HCT116 (cell line): Measurements from ENCODE around the gene OPN3. TPM values are rescaled to one million over a fixed set of nuclear protein-coding genes. Genes with fewer than 3 reads are reported as not detected.

Source experiments
- ATAC-seq: fragments of 200-7000 bp; cut with Tn5 transposase; 2 replicates; pipeline ENCODE4 v1.9.1; 2020; ENCODE audit warnings: mild to moderate bottlenecking, moderate library complexity
- BruUV-seq: library from RNA; stranded (reverse); fragments of 400-500 nt; replicated peaks from 2 replicates; lab custom pipeline; 2021; lab: Mats Ljungman, UMichigan
- CTCF ChIA-PET: fragments of 300-600 bp; sonication (Branson Sonifier 250); formaldehyde crosslinking; loops from one replicate; lab custom pipeline; 2021; ENCODE audit warnings: antibody characterized with exemption; lab: Charles Lee
- POLR2A ChIA-PET: fragments of 300-600, 350-600 bp; sonication (Branson Sonifier 250); formaldehyde crosslinking; loops from one replicate; lab custom pipeline; 2021; ENCODE audit warnings: antibody characterized with exemption; lab: Charles Lee
- RAD21 ChIA-PET, 2 experiments: fragments of 300-600 bp; sonication (Branson Sonifier 250); formaldehyde crosslinking; loops; one replicate each; lab custom pipeline; 2023; ENCODE audit warnings: low total read pairs in 2 of 2; ENCODE audit not compliant: uncharacterized antibody in 2 of 2, unreplicated experiment in 2 of 2, low non-redundant PET in 1 of 2; lab: Charles Lee
- DNase-seq: peaks from one replicate; pipeline ENCODE4 v3.0.0-alpha.2; 2010; ENCODE audit warnings: low read depth, low spot score
- H2AFZ ChIP-seq: fragments of 200-600 bp; shearing (Covaris generic), sonication (generic); 2 replicates; pipeline ENCODE4 v1.6.1; 2017; ENCODE audit warnings: low read depth, mixed run types, mixed read lengths, antibody characterized with exemption, low read length; ENCODE audit not compliant: poor library complexity, severe bottlenecking
- H3K27ac ChIP-seq: 2 replicates; pipeline ENCODE4 v1.5.1; 2012; ENCODE audit warnings: low read depth, low read length
- H3K27me3 ChIP-seq: fragments of 200-600 bp; sonication (generic); 2 replicates; pipeline ENCODE4 v1.6.1; 2016; ENCODE audit warnings: mixed run types, low read length, mixed read lengths; ENCODE audit not compliant: insufficient read depth
- H3K36me3 ChIP-seq, 2 experiments: fragments of 200-500 bp in 1 of 2; fragments of 200-600 bp in 1 of 2; sonication (Bioruptor generic) in 1 of 2; sonication (generic) in 1 of 2; 2 replicates each; pipeline versions ENCODE4 v1.5.1 to v1.6.1; 2014 to 2016; ENCODE audit warnings: low read length in 2 of 2, inconsistent platforms in 1 of 2, mixed read lengths in 1 of 2, mixed run types in 1 of 2; ENCODE audit not compliant: insufficient read depth in 2 of 2, control insufficient read depth in 1 of 2
- H3K4me1 ChIP-seq, 2 experiments: fragments of 200-600 bp in 1 of 2; sonication (generic) in 1 of 2; 2 replicates each; pipeline versions ENCODE4 v1.5.1 to v1.6.1; 2012 to 2017; ENCODE audit warnings: low read length in 2 of 2, inconsistent platforms in 1 of 2, mild to moderate bottlenecking in 1 of 2, mixed read lengths in 1 of 2, mixed run types in 1 of 2, moderate library complexity in 1 of 2; ENCODE audit not compliant: insufficient read depth in 2 of 2, control insufficient read depth in 1 of 2
- H3K4me2 ChIP-seq: fragments of 200-600 bp; sonication (generic); 2 replicates; pipeline ENCODE4 v1.6.1; 2017; ENCODE audit warnings: mixed run types, low read length, mixed read lengths
- H3K4me3 ChIP-seq, 2 experiments: fragments of 200-600 bp in 1 of 2; sonication (generic) in 1 of 2; replicated peaks in 1 of 2; 2 replicates each; pipeline ENCODE4 v1.5.1; 2011 to 2016; ENCODE audit warnings: low read length in 2 of 2, control low read depth in 1 of 2, low read depth in 1 of 2, mild to moderate bottlenecking in 1 of 2, mixed read lengths in 1 of 2, mixed run types in 1 of 2
- H3K79me2 ChIP-seq: fragments of 200-600 bp; sonication (generic); 2 replicates; pipeline ENCODE4 v1.6.1; 2017; ENCODE audit warnings: mild to moderate bottlenecking, mixed run types, low read length, moderate library complexity, mixed read lengths; ENCODE audit not compliant: insufficient read depth
- H3K9ac ChIP-seq: fragments of 200-600 bp; sonication (generic); 2 replicates; pipeline ENCODE4 v1.6.1; 2016; ENCODE audit warnings: low read length, mixed read lengths
- H3K9me2 ChIP-seq: fragments of 200-600 bp; sonication (generic), shearing (Covaris generic); 2 replicates; pipeline ENCODE4 v1.6.1; 2017; ENCODE audit warnings: mixed run types, mild to moderate bottlenecking, moderate library complexity; ENCODE audit not compliant: insufficient read depth
- H3K9me3 ChIP-seq, 2 experiments: fragments of 200-500 bp in 1 of 2; fragments of 200-600 bp in 1 of 2; sonication (Bioruptor generic) in 1 of 2; sonication (generic) in 1 of 2; 2 replicates each; pipeline ENCODE4 v1.6.1; 2014 to 2017; ENCODE audit warnings: low read length in 2 of 2, mixed read lengths in 2 of 2, inconsistent platforms in 1 of 2, low read depth in 1 of 2, mild to moderate bottlenecking in 1 of 2, mixed run types in 1 of 2, moderate library complexity in 1 of 2; ENCODE audit not compliant: control insufficient read depth in 1 of 2, insufficient read depth in 1 of 2
- H4K20me1 ChIP-seq: fragments of 200-600 bp; sonication (generic), shearing (Covaris generic); 2 replicates; pipeline ENCODE4 v1.6.1; 2017; ENCODE audit warnings: mixed run types, mild to moderate bottlenecking, moderate library complexity; ENCODE audit not compliant: insufficient read depth
- EGR1 ChIP-seq: IDR thresholded peaks from 2 replicates; pipeline ENCODE4 v1.6.1; 2012; ENCODE audit warnings: low read depth
- EZH2phosphoT487 ChIP-seq: fragments of 200-600 bp; IDR thresholded peaks from 2 replicates; pipeline ENCODE4 v1.6.1; 2018; ENCODE audit warnings: antibody characterized with exemption, borderline replicate concordance
- JUND ChIP-seq: IDR thresholded peaks from 2 replicates; pipeline ENCODE4 v1.6.1; 2012
- POLR2A ChIP-seq: IDR thresholded peaks from 2 replicates; pipeline ENCODE4 v1.7.0; 2011; ENCODE audit warnings: borderline replicate concordance; ENCODE audit not compliant: insufficient read depth, insufficient read length; ENCODE audit errors: extremely low read depth
- RAD21 ChIP-seq: IDR thresholded peaks from 2 replicates; pipeline ENCODE4 v1.6.1; 2012; ENCODE audit warnings: low read depth, mild to moderate bottlenecking
- SIN3A ChIP-seq: IDR thresholded peaks from 2 replicates; pipeline ENCODE4 v1.6.1; 2012; ENCODE audit warnings: low read depth
- SP1 ChIP-seq: IDR thresholded peaks from 2 replicates; pipeline ENCODE4 v1.6.1; 2012; ENCODE audit warnings: low read depth
- YY1 ChIP-seq: IDR thresholded peaks from 2 replicates; pipeline ENCODE4 v1.6.1; 2011; ENCODE audit warnings: low read length, low read depth, moderate library complexity, mild to moderate bottlenecking; ENCODE audit not compliant: insufficient replicate concordance; ENCODE audit errors: extremely low read depth
- ZNF274 ChIP-seq: fragments of 200-500 bp; sonication (Bioruptor generic); IDR thresholded peaks from 2 replicates; pipeline ENCODE4 v1.6.1; 2014; ENCODE audit warnings: mild to moderate bottlenecking, low read depth, low read length, inconsistent platforms
- intact Hi-C: fragments of 100-400 bp; cut with micrococcal nuclease; formaldehyde crosslinking; loops from 2 replicates; pipeline ENCODE4 v1.10.0; 2022
- total RNA-seq: library from RNA; stranded (reverse); gene quantifications from one replicate; pipeline ENCODE4 v1.2.1, GENCODE V29; 2021; ENCODE audit not compliant: unreplicated experiment
- TF ChIP-seq, protein P1 (sequence below), 3 experiments: fragments of 200-600 bp in 1 of 3; sonication (generic) in 1 of 3; IDR thresholded peaks in 2 of 3; conservative IDR thresholded peaks in 1 of 3; 2 replicates each; pipeline ENCODE4 v1.5.1; 2012 to 2017; ENCODE audit warnings: low read depth in 2 of 3, low read length in 2 of 3, antibody characterized with exemption in 1 of 3, borderline replicate concordance in 1 of 3, control low read depth in 1 of 3, mild to moderate bottlenecking in 1 of 3, mixed read lengths in 1 of 3, mixed run types in 1 of 3, moderate library complexity in 1 of 3; ENCODE audit not compliant: insufficient read depth in 1 of 3
- TF ChIP-seq, protein P2 (sequence below): IDR thresholded peaks from 2 replicates; pipeline ENCODE4 v1.6.1; 2012

OPN3 gene
- total RNA-seq, 1 experiment from 2014 or later = 6.1 TPM

DNA sequence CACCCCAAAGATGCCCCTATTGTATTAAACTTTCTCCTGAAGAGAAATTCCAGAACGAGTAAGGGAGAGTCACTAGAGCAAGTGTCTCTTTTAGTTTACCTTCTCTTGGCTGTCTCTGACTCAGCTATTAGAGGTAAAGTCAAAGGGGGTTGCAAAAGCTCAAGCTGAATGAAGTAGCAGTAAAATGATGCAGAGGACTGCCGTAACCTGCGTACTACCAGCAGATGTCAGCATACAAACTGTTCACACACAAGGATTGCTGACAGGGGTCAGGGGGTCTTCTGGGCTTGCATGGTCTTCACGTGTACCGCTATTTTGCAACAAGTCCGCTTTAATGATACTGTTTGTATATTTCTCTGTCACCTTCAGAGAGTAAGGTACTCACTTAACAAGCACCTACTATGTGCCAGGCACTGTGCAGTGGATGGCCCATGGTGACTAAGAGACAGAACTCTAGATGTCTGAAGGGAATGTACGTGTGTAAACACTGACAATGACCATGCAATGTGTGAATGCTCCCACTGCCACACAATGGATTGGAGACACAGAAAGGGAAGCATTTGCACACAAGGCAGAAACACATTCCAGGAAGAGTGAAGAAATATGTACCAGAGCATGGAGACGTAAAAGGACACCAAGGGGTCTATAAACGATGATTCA is 34.9 kb downstream of the OPN3 start:
- Histone ChIP-seq H3K79me2 (no peaks in the 10 kb centered on the region), H3K4me1 (peaks cover 0 to 9% of the 10 kb centered on the region in 2 experiments; a peak in 1 of 4 replicates), H3K9me3 (no peaks in the 10 kb centered on the region), H3K27ac (no peak overlapping the region), H3K36me3 (no peaks in the 10 kb centered on the region), H3K4me3 (no peak overlapping the region), H3K9ac (no peak overlapping the region), H3K9me2 (no peaks in the 10 kb centered on the region), H4K20me1 (no peaks in the 10 kb centered on the region; the same call in 1 of the 2 replicates), H2AFZ (no peak overlapping the region), H3K4me2 (no peak overlapping the region), H3K27me3 (no peaks in the 10 kb centered on the region)
- ChIA-PET RAD21 (no interaction called here), POLR2A (no interaction called here), CTCF (interaction anchor here (0.7 to 1.4 kb wide), 4 partner anchors 12 to 73 kb away, joined by 3 to 4 read pairs (median 3); partner anchors contain the start of gene KMO)
- BruUV-seq = no TSS peak
- DNase-seq (no peak), ATAC-seq (peak; percentile 73)
- intact Hi-C loops = no loop called here
- TF ChIP-seq, protein P1, sequence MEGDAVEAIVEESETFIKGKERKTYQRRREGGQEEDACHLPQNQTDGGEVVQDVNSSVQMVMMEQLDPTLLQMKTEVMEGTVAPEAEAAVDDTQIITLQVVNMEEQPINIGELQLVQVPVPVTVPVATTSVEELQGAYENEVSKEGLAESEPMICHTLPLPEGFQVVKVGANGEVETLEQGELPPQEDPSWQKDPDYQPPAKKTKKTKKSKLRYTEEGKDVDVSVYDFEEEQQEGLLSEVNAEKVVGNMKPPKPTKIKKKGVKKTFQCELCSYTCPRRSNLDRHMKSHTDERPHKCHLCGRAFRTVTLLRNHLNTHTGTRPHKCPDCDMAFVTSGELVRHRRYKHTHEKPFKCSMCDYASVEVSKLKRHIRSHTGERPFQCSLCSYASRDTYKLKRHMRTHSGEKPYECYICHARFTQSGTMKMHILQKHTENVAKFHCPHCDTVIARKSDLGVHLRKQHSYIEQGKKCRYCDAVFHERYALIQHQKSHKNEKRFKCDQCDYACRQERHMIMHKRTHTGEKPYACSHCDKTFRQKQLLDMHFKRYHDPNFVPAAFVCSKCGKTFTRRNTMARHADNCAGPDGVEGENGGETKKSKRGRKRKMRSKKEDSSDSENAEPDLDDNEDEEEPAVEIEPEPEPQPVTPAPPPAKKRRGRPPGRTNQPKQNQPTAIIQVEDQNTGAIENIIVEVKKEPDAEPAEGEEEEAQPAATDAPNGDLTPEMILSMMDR (IDR thresholded peaks at IDR 0.05 in 2 of 3, conservative IDR thresholded peaks at IDR 0.05 in 1 of 3; ENCODE audit: borderline replicate concordance in 1 of 3, insufficient read depth in 1 of 3, low read depth in 2 of 3, low read length in 2 of 3) = peak in 2 of 3 experiments; percentile 47 to 53; a peak in 4 of 6 replicates
- TF ChIP-seq RAD21 (peak; percentile 27; the same call in 1 of the 2 replicates), JUND (no peak)

DNA sequence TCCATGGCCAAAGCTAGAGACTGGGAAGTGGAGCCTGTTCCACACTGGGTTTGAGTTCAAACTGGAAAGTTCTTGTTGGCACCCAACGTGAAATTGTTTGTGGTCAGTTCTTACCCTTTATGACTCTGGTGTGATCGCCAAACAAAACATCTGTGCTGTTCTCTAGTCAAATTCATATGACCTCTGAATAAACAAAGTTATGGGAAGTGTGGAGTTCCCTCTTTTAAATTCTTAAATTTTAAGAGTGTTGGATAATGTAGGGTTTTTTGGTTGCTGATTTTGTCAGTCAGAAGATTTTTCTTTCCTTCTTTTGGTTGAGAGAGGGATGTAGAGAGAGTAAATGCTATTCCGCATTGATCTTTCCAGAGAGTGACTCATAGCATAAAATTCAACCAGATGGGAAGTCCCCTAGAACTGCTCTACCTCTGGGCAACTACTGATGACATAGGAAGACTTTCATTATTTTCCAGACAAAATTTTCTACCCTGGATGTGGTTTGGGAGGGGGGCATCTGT is 36.4 kb downstream of the OPN3 start:
- ChIA-PET RAD21 (no interaction called here), CTCF (no interaction called here), POLR2A (no interaction called here)
- Histone ChIP-seq H3K4me3 (no peak overlapping the region), H3K4me2 (no peak overlapping the region), H3K9ac (no peak overlapping the region), H2AFZ (no peak overlapping the region), H4K20me1 (no peaks in the 10 kb centered on the region; the same call in 1 of the 2 replicates), H3K9me3 (no peaks in the 10 kb centered on the region), H3K27ac (no peak overlapping the region), H3K9me2 (no peaks in the 10 kb centered on the region), H3K27me3 (no peaks in the 10 kb centered on the region), H3K36me3 (no peaks in the 10 kb centered on the region), H3K79me2 (no peaks in the 10 kb centered on the region), H3K4me1 (peaks cover 0 to 9% of the 10 kb centered on the region in 2 experiments; a peak in 1 of 4 replicates)
- intact Hi-C loops = no loop called here
- no TSS peak for BruUV-seq
- no peak for ATAC-seq
- no peak for DNase-seq
- TF ChIP-seq POLR2A = no peak
- TF ChIP-seq, protein P2, sequence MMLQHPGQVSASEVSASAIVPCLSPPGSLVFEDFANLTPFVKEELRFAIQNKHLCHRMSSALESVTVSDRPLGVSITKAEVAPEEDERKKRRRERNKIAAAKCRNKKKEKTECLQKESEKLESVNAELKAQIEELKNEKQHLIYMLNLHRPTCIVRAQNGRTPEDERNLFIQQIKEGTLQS = no peak
- TF ChIP-seq SIN3A = no peak
- no peak for TF ChIP-seq SP1
- no peak for TF ChIP-seq YY1
- no peak for TF ChIP-seq EGR1
- no peak for TF ChIP-seq EZH2phosphoT487
- TF ChIP-seq ZNF274 = no peak
- TF ChIP-seq RAD21 = no peak
- TF ChIP-seq, protein P1 (IDR thresholded peaks at IDR 0.05 in 2 of 3, conservative IDR thresholded peaks at IDR 0.05 in 1 of 3; ENCODE audit: borderline replicate concordance in 1 of 3, insufficient read depth in 1 of 3, low read depth in 2 of 3, low read length in 2 of 3) = no peak
